ENCODE results near the gene ZDHHC22.

Gene ZDHHC22

DNA sequence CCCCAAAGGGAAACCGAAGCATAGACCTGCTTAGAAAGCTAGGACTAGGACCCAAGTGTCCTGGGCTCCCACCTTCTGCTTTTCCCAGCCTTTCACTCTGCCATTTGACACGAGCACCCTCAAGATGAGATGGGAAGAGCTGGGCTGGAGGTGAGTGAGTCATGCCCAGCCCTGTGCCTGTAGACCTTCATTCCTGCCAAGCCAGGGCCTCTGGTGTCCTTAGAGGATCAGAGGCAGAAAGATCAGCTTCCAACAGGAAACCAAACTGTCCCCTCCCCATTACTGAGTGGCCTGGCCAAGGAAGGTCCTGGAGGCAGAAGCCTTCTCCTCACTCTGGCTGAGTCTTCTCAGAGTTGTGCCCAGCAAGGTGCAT is 43.5 kb upstream of the ZDHHC22 start:
- ATAC-seq: no peak
- TF ChIP-seq BACH2 (CRISPR knock-in tag; IDR thresholded peaks at IDR 0.05; ENCODE audit: borderline replicate concordance): no peak
- no peak for TF ChIP-seq SNAI2 (CRISPR knock-in tag; IDR thresholded peaks at IDR 0.05)
- TF ChIP-seq TSHZ2 (CRISPR knock-in tag; IDR thresholded peaks at IDR 0.05): no peak
- no peak for TF ChIP-seq ESRRG (CRISPR knock-in tag; IDR thresholded peaks at IDR 0.05)
- no peak for TF ChIP-seq CSDC2 (CRISPR knock-in tag; IDR thresholded peaks at IDR 0.05)
- no peak for TF ChIP-seq RARB (CRISPR knock-in tag; IDR thresholded peaks at IDR 0.05)
- TF ChIP-seq, protein P1, sequence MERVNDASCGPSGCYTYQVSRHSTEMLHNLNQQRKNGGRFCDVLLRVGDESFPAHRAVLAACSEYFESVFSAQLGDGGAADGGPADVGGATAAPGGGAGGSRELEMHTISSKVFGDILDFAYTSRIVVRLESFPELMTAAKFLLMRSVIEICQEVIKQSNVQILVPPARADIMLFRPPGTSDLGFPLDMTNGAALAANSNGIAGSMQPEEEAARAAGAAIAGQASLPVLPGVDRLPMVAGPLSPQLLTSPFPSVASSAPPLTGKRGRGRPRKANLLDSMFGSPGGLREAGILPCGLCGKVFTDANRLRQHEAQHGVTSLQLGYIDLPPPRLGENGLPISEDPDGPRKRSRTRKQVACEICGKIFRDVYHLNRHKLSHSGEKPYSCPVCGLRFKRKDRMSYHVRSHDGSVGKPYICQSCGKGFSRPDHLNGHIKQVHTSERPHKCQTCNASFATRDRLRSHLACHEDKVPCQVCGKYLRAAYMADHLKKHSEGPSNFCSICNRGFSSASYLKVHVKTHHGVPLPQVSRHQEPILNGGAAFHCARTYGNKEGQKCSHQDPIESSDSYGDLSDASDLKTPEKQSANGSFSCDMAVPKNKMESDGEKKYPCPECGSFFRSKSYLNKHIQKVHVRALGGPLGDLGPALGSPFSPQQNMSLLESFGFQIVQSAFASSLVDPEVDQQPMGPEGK (CRISPR knock-in tag; IDR thresholded peaks at IDR 0.05; ENCODE audit: borderline replicate concordance): no peak
- TF ChIP-seq, protein P2, sequence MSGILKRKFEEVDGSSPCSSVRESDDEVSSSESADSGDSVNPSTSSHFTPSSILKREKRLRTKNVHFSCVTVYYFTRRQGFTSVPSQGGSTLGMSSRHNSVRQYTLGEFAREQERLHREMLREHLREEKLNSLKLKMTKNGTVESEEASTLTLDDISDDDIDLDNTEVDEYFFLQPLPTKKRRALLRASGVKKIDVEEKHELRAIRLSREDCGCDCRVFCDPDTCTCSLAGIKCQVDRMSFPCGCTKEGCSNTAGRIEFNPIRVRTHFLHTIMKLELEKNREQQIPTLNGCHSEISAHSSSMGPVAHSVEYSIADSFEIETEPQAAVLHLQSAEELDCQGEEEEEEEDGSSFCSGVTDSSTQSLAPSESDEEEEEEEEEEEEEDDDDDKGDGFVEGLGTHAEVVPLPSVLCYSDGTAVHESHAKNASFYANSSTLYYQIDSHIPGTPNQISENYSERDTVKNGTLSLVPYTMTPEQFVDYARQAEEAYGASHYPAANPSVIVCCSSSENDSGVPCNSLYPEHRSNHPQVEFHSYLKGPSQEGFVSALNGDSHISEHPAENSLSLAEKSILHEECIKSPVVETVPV (CRISPR knock-in tag; IDR thresholded peaks at IDR 0.05): no peak
- no peak for TF ChIP-seq ZFP3 (CRISPR knock-in tag; IDR thresholded peaks at IDR 0.05)

GRCh38 chr14:77184396-77185092 is 43.0 kb upstream of the ZDHHC22 start:
- no peak for ATAC-seq
- TF ChIP-seq CSDC2 (CRISPR knock-in tag; IDR thresholded peaks at IDR 0.05) (no peak), ZNF565 (CRISPR knock-in tag; conservative IDR thresholded peaks at IDR 0.05; ENCODE audit: low read depth) (no peak), ZFP3 (CRISPR knock-in tag; IDR thresholded peaks at IDR 0.05) (no peak), TOX (CRISPR knock-in tag; IDR thresholded peaks at IDR 0.05; ENCODE audit: borderline replicate concordance) (no peak), ARNTL (CRISPR knock-in tag; IDR thresholded peaks at IDR 0.05; ENCODE audit: borderline replicate concordance, low read depth) (no peak), ZNF70 (CRISPR knock-in tag; IDR thresholded peaks at IDR 0.05) (no peak)
- TF ChIP-seq, protein P2 (CRISPR knock-in tag; IDR thresholded peaks at IDR 0.05): no peak

DNA sequence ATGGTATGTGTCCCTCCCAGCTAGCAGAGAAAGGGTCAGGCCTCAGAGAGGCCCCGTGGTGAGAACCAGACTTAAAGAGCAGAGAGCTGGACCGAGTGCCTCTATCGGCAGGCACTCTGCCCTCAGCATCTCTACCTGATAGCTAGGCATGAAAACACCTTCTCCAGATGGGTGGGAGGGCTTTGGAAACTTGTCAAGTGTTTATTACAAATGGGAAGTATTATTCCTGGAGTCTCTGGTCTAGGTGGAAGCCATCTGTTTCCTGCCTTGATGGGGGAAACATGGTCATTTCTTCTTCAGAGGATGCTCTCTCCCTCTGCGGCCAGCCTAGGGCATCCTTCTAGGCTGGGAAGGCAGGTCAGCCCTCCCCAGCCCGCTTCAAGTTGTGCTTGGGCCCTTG is 42.3 kb upstream of the ZDHHC22 start:
- no peak for TF ChIP-seq ESRRG (CRISPR knock-in tag; IDR thresholded peaks at IDR 0.05)
- no peak for TF ChIP-seq ZC3H10 (CRISPR knock-in tag; IDR thresholded peaks at IDR 0.05)
- no peak for TF ChIP-seq POU6F1 (CRISPR knock-in tag; IDR thresholded peaks at IDR 0.05; ENCODE audit: borderline replicate concordance, low read depth)
- no peak for TF ChIP-seq OSR1 (CRISPR knock-in tag; IDR thresholded peaks at IDR 0.05)
- TF ChIP-seq ARNTL (CRISPR knock-in tag; IDR thresholded peaks at IDR 0.05; ENCODE audit: borderline replicate concordance, low read depth): no peak
- no peak for TF ChIP-seq TCF4 (CRISPR knock-in tag; IDR thresholded peaks at IDR 0.05; ENCODE audit: borderline replicate concordance)
- TF ChIP-seq SNAI2 (CRISPR knock-in tag; IDR thresholded peaks at IDR 0.05): no peak
- no peak for TF ChIP-seq GLIS3 (CRISPR knock-in tag; IDR thresholded peaks at IDR 0.05)
- no peak for TF ChIP-seq ZFP3 (CRISPR knock-in tag; IDR thresholded peaks at IDR 0.05)
- no peak for TF ChIP-seq RARB (CRISPR knock-in tag; IDR thresholded peaks at IDR 0.05)
- no peak for TF ChIP-seq BACH2 (CRISPR knock-in tag; IDR thresholded peaks at IDR 0.05; ENCODE audit: borderline replicate concordance)
- no peak for TF ChIP-seq TOX (CRISPR knock-in tag; IDR thresholded peaks at IDR 0.05; ENCODE audit: borderline replicate concordance)
- no peak for TF ChIP-seq CSDC2 (CRISPR knock-in tag; IDR thresholded peaks at IDR 0.05)
- TF ChIP-seq ZNF70 (CRISPR knock-in tag; IDR thresholded peaks at IDR 0.05): no peak
- TF ChIP-seq PPARA (CRISPR knock-in tag; IDR thresholded peaks at IDR 0.05; ENCODE audit: borderline replicate concordance): no peak
- no peak for TF ChIP-seq ISL1 (CRISPR knock-in tag; IDR thresholded peaks at IDR 0.05)
- no peak for ATAC-seq
